GM18873 (cell line): ENCODE measurements around the gene SLX9.

Experiments
- ATAC-seq: cut with Tn5 transposase; IDR thresholded peaks from one replicate; pipeline ENCODE4 v1.9.1; 2021; ENCODE audit warnings: mild to moderate bottlenecking, moderate library complexity, moderate number of reproducible peaks; ENCODE audit not compliant: unreplicated experiment, low FRiP score

The SLX9 gene

DNA sequence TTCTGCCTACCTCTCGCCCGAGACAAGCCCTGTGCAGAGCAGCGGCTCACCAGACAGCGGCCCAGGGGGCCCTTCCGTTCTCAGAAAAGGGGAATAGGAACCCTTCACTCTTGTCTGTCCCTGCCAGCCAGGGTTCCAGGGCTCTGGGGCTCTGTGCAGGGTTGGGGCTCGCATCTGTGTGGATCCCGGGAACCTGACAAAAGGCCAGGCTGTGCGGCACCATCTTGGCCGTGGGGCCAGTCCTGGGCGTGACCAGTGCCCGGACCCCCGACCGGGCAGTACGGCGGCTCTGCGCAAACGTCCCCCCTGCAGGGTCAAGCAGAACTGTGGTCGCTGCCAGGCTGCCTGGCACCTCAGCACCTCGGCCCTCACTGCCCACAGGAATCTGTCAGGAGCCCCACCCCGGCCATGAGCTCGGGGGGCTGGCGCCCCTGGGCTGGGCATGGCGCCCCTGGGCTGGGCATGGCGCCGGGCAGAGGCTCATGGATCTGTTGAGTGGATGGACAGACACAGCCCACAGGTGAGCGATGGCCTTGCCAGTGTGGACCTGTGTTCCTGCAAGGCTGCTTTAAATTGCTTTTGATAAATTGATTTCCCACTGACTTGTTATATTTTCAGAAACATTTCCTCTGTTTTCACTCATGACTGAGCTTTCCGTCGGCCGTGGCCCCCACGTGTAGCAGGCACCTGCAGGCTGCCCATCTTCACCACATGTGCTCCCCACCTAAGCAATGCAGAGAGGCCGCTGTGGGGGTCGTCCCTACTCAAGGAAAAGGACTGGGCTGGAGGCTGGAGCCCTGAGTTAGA is 59.0 kb downstream of the SLX9 start:
- no peak for ATAC-seq

DNA sequence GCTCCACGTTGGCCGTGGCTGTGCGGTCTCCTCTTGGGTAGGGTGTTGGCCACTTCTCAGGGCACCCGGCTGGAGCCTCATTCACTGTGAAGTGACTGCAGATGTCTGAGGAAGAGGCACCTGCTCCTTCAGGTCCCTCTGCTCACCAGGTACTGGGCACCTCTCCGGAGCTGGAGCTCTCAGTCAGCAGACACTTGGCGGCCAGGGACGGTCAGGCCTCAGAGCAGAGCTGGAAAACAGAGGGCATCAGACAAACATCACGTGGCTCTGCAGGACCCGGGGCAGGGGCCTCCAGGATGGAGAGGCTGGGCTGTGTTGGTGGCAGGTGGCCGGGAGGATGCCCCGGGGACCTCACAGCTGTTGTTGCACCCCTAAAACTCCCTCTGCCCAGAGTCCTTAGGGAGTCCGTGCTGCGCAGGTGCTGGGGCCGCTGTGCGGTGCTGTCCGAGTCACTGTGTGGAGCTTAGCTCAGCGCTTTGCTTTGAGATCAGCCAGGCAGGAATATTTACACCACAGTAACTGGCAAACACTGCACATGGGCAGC is 59.7 kb downstream of the SLX9 start:
- no peak for ATAC-seq

DNA sequence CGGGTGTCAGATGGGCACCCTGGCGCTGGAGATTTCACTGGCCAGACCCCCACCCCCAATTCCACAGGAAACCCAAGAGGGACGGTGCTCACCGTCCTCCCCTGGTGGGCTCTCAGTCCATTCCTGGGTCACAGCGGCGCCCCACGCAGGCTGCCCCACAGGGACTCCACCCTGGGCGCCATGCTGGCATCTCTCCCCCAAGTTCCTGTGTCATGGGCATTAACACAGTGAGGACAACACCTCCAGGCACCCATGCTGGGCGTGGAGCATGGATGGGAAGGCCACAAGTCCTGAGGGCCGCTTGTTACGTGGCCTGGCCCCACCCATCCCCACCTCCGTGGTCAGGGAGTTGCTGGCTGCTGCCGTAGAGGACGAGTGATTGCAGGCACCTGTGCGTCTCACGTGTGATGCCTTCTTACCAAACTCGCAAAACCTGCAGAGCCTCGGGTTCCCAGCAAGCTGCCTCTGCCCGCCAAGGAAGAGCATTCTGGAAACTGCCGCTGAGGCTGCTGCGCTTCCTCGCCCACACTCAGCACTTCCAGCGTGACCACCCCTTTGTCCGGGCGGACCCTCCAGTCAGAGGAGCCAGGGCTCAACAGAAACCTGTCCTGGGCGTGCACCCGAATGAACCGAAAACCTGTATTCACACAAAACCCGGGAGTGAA is 60.3 kb downstream of the SLX9 start:
- no peak for ATAC-seq

DNA sequence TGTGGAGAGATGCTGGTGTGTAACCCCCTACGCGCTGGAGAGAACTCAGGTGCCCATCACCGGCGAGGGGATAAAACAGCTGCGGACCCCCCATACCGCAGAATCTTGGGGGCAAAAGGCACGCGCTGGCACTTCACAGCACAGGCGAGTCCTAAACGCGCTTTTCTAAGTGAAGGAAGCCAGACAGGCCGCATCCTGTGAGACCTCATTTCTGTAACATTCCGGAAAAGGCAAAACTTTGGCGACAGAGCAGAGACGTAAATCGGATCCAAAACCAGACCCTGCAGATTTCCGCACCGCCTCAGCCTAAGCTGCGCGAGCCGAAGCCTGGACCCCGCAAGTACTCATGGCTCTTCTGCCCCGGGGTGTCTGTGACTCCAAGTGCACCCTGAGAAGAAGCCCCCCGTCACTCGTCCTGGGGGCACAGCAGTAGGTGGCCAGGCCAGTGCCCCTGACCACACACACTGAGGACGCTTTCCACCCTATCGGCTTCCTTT is 60.9 kb downstream of the SLX9 start:
- ATAC-seq: no peak

DNA sequence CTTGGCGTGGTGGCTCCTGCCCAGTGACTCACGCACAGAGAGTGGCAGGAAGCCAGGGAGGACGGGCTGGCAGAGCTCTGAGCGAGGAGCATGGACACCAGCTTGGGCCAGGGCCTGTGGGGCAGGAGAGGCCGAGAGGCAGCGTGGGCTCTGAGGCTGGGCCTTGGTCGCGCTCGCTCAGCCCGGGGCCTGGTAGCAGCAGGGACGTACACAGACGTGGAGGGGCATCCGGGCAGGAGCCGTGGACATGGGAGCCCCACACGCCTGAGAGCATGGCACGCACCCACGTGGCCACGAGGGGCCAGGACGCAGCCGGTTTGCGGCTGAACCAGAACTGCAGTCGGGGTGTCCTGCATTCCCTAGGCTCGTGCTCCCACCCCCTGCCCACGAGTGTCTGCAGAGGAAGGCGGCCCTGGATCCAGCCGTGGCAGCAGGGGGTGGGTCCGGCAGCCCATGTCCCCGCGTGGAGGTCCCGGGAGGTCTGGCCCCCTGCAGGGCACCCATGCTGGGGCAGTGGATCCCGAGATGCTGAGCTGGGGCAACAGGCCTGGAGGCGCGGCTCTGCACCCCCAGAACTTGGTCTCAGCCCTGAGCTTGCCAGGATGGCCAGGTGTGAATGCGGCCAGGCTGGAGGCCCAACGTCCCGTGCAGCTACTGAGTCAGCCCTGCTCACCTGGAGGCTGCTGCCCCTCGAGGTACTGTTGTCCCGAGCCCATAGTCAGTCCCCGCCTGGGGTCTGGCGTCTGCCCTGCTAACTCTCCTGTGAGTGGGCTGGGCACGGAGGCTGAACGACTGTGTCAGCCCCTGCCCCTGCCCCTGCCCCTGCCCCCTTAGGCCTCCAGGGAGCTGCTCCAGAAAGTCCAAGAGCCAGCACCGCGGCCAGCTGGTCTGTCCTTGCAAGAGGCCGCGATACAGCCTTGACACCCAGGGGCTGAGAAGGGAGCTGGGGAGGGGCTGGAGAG is 61.6 kb downstream of the SLX9 start:
- ATAC-seq: no peak

DNA sequence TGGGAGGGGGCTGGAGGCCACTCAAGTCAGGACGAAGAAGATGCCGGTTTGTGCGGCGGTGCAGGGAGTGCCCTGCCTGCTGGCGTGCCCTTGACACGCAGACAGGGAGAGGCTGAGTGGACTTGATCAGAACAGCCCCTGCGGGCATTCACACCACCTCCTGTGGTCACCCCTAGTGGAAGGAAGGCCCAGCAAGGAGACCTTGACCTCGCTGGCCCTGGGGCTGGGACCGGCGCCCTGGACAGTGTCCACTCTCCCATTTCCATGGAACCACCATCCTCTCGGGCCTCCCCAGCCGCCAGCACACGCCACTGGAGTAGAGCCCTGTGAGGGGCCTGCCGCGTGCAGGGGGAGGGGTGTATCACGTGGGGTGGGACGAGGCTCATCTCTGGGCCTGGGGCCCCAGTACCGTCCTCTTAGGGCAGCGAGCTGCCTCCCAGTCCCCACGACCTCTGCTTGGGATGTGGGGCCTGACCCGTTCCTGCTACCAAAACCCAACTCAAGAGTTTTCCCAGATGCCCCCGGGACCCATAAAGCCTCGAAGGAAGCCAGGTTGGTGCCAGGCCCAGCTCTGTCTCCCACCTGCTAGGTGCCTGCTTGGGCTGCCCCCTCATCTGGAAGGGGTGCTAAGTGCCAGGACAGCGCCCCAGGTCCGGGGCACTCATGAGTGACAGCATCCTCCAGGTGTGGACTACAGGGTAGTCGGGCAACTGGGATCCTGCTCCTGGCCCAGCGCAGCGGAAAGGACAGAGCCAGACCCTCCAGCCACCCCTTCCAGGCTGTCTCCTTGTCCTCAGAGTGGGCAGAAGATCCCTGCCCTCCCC is 62.8 kb downstream of the SLX9 start:
- no peak for ATAC-seq

DNA sequence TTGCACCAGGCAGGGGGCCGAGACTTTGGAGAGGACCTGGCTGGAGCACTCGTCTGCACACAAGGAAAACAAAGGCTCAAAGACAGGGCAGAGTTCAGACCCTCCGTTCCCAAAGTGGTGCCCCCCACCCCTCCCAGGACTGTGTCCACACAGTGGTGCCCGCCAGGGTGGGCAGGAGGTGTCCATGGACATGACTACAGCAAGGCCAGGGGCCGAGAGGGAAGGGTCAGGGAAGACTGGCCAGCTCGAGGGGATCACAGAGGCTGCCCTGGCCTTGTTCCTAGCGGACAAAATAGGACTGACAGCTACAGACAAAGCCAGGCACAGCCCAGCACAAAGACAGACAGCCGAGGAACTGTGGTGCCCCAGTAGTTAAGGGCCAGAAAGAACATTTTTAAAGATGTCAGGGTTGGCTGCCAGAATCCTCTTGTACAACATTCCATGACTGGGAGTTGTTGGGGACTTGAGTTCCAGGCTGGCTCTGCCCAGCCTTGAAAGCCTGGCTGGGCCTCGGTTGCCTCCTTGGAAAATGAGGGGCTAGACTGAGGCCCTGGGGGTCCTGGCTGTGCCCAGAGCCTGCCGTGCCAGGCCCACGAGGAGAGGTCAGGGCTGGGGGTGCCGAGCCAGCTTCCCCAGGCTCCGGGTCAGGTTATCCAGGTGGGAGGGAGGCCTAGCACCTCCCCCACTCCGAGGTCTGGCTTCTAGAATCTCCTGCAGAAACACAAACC is 63.7 kb downstream of the SLX9 start:
- ATAC-seq: no peak

DNA sequence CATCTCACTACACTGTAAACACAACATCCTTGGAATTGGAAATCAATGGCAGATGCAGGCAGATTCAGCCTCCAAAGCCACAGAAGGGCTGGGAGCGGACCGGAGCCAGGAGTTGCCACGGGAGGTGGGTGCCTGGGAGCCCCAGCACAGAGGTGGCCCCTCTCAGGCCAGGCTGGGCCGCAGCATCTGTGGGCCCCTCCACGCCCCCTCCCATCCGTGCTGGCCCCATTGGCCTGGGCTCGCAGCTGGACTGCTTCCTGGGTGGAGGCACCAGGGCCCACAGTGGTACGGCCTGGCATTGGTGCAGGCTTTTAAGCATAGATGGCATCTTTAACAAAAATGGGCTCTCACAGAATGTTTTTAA is 64.2 kb downstream of the SLX9 start:
- ATAC-seq: no peak

DNA sequence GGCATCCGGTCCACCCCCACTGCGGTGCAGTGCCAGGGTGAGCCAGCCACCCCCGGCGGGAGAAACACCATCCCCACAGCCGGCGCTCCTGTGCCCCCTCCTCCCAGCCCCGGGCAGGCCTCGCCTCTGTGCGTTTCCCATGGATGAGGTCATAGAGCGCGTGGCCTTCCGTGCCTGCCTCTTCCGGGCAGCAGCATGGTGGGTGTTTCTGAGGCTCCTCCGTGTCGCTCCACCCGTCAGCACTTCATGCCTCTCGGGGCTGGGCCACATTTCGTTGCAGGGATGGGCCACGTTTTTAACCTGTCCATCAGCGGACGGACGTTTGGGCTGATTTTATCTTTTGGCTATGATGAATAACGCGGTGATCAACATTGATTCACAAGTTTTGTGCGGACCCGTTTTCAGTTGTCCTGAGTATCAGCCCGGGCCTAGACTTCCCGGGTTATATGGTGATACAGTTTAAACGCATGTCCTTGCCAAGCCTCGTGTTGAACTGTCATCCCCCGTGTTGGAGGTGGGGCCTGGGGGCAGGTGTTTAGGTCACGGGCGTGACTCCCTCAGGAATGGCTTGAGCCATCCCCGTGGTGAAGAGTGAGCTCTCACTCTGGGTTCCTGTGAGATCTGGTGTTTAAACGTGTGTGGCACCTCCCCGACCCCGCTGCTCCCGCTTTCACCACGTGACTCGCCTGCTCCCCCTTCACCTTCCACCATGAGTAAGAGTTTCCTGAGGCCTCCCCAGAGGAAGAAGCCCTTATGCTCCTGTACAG is 64.8 kb downstream of the SLX9 start:
- no peak for ATAC-seq

DNA sequence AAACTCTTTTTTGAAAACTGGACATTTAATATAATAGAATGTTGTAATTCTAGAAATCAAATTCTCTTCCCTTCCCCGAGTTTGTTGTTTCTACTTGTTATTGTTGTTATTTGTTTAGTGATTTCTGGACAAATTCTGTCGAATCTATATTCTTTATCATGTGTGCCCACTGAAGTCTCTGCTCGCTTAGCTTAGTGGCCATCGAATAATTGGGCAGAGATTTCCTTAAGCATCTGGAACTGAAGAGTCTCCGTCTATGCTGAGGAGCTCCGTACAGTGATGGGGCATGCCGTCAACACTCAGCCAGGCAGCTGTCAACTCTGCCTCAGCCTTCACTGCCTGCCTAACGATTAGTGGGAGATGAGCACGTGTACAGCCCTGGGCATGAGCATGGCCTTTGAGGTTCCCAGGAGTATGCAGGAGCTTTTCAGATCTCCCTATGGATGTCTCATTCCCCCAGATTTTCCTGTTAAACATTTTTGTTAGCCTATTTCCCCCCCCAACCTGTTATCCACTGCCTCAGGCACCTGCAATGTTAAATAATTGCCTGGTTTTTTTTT is 66.8 kb downstream of the SLX9 start:
- ATAC-seq: no peak

DNA sequence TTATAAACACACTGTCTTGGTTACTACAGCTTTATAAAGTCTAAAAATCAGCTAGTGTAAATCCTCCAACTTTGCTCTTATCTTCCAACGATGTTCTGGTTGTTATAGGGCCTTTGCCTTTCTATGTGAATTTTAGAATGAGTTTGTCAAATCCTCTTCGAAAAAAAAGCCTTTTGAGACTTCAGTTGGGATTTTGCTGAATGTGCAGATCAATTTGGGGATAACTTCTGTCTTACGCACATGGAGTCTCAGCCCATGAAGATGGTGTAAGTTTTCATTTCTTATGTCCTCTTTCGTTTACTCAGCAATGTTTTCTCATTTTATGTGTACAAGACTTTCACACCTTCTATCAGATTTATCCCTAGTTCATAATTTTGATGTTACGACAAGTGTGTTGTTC is 69.8 kb downstream of the SLX9 start:
- no peak for ATAC-seq

DNA sequence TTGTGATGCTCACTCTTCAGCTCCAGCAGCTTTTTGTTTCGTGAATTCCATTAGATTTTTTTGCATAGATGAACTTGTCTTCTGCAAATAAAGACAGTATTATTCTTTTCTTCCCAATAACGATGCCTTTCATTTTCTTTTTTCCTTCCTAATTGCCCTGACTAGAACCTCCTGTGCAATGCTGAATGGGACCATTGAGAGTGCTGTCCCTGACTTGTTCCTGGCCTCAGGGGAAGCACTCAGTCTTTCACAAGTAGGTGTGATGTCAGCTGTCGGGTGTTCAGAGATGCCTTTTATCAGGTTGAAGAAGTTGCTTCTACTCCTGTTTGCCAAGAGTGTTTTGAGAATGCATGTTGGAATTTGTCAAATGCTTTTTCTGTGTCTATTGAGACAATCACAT is 70.3 kb downstream of the SLX9 start:
- no peak for ATAC-seq

DNA sequence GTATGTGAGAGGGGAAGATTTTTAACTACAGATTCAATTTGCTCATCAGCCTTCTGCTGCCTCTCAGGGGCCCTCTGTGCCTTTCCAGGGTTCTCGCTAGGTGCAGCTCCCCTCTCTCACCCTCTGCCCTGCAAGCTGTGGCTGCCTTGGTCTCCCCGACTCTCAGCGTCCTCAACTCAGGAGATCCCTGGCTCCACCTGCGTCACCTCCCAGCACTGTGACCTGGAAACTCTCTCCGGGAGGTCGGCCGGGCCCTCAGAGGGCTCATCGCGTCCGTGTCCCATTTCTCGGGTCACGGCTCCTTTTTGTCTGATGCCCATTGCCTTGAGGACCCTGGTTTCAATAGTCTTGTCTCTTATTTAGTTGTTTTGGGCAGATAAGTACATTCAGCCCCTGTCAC is 71.0 kb downstream of the SLX9 start:
- no peak for ATAC-seq

DNA sequence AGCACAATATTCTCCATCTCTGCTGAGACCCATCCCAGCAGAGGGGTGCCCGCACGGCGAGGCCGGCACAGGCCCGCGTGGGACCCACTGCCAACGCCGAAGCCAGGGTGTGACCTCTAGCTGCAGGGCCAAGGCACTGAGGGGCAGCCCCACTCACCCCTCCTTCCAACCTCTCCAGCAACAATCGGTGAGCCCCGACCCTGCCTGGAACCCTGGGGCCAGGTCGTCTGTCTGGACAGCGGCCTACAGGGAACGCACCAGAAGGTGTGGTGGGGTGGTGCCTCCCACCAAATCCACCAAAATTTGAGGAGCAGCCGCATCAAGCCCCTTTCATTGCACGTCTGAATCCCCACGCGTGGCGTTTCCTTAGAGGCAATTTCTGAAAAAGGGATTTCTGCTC is 71.6 kb downstream of the SLX9 start:
- ATAC-seq: no peak

DNA sequence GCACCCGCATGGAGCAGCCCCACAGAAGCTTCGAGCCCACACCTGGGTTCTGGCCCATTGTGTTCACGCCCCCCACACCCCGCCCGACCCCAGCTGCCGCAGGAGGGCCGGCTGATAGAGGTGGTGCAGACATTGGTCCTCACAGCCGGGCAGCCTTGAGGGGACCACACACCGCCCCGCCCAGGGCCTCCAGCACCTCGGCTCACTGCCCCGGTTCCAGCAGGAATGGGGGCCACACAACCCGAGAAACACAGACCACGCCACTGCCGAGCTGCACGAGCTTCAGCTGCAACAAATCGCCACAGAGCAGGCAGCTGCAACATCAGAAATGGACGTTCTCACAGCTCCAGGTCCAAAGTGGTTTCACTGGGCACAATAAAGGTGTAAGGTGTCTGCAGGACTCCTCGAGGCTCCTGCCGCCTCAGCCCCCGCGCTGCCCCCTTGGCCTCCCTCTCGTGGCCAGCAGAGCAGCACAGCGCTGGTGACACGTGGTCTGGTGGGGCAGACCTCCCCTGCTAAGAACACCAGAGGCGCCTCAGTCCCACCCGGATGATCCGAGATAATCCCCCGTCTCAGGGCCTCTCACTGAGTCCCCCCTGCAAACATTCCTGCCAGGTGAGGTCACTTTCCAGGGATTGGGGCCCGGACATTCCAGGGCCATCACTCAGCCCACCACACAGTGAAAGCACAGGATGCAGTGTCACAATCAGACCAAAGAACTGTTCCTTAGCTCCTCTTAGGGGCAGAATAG is 72.3 kb downstream of the SLX9 start:
- ATAC-seq: no peak

DNA sequence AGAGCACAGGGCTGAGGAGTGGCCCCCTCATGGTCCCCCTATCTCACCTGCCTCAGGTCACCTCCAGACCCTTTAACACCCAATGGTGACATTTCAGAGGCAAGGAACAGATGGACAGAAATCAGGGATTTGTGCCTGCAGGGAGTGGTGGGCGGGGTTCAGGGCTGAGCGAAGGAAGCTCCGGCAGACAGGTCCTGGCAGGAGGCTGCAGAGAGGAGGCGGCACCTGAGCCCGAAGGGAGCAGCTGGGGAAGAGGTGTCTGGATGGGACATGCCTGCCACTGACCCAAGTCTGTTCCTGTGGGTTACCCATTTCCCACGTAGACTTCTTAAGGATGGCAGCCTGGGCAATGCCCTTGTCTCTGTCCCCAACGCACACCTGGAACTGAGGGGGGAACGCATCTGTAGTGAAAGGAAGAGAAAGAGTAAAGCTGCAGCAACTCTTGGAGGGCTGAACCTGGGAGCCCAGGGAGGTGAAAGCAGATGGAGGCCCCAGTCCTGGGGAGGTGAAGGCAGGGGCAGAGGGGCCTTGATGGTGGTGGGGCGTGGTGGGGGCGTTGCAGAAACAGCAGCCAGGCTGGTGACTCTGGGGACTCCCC is 72.9 kb downstream of the SLX9 start:
- no peak for ATAC-seq

DNA sequence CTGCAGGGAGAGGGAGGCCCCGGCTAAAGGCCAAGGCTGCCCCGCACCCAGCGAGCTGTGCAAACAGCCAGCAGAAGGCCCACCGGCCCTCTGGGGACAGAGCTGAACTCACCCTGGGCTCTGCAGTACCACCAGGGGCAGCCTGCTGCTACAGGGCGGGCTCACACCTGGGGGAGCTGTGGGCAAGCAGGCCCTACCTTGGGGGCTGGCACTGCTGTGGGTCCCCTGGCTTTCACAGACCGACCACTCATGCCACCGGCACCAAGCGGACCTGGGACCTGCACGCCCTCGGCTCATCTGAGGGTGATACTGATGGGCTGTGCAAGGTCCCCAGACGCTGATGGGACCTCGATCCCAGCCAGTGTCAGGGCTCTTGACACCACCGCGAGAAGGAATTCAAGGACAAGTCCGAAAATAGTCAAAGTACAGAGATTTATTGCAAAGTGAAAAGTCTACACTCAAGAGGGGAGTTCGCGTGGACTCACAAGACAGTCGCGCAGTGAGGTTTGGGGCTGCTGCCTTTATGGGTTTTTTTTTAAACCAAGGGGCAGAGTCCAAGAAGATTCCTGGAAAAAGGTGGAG is 73.5 kb downstream of the SLX9 start:
- no peak for ATAC-seq
